B cell (primary cell): ENCODE data around the gene CAPN9. TPM values are rescaled to one million over a fixed set of nuclear protein-coding genes. Genes with fewer than 3 reads are reported as not detected.

ENCODE experiments used
- ATAC-seq: fragments of 200-7000 bp; cut with Tn5 transposase; one replicate; pipeline ENCODE4 v1.10.0; 2021; ENCODE audit warnings: low read depth, mild to moderate bottlenecking, moderate number of reproducible peaks, moderate library complexity
- CTCF ChIA-PET: fragments of 350-600 bp; sonication (Branson Sonifier 250); formaldehyde crosslinking; loops from one replicate; lab custom pipeline; 2021; ENCODE audit warnings: antibody characterized with exemption, inconsistent platforms; lab: Charles Lee
- POLR2A ChIA-PET: fragments of 350-600 bp; sonication (Branson Sonifier 250); formaldehyde crosslinking; loops from one replicate; lab custom pipeline; 2021; ENCODE audit warnings: antibody characterized with exemption; lab: Charles Lee
- DNase-seq: peaks from one replicate; pipeline ENCODE4 v3.0.0; 2013
- H2AFZ ChIP-seq: 2 replicates; pipeline ENCODE4 v1.6.1; 2012; ENCODE audit warnings: mild to moderate bottlenecking, low read depth, low read length; ENCODE audit not compliant: insufficient read depth, poor library complexity, severe bottlenecking
- H3K27ac ChIP-seq, 2 donors: 1 replicate in 1 of 2; 2 replicates in 1 of 2; pipeline ENCODE4 v1.5.1; 2012 to 2013; ENCODE audit warnings: low read length in 2 of 2, mild to moderate bottlenecking in 2 of 2, moderate library complexity in 1 of 2
- H3K27me3 ChIP-seq, 4 experiments: fragments of 200-600 bp in 1 of 4; sonication (generic) in 1 of 4; replicated peaks in 1 of 4; 1 replicate in 2 of 4; 2 replicates in 2 of 4; pipeline versions ENCODE4 v1.6.1 to v1.7.0; 2013 to 2016; ENCODE audit warnings: low read length in 3 of 4, mild to moderate bottlenecking in 2 of 4, mixed read lengths in 1 of 4, moderate library complexity in 1 of 4; ENCODE audit not compliant: insufficient read depth in 4 of 4, control insufficient read depth in 3 of 4; ENCODE audit errors: control extremely low read depth in 1 of 4
- H3K36me3 ChIP-seq, 2 experiments: replicated peaks in 1 of 2; 1 replicate in 1 of 2; 2 replicates in 1 of 2; pipeline versions ENCODE4 v1.6.1 to v1.7.1; 2013; ENCODE audit warnings: low read length in 1 of 2; ENCODE audit not compliant: insufficient read depth in 2 of 2, control insufficient read depth in 1 of 2; ENCODE audit errors: control extremely low read depth in 1 of 2, extremely low read depth in 1 of 2
- H3K4me1 ChIP-seq, 2 donors: fragments of 200-600 bp in 1 of 2; sonication (generic) in 1 of 2; 1 replicate in 1 of 2; 2 replicates in 1 of 2; pipeline versions ENCODE4 v1.5.1 to v1.6.1; 2013 to 2017; ENCODE audit warnings: low read length in 2 of 2; ENCODE audit not compliant: control insufficient read depth in 2 of 2, insufficient read depth in 2 of 2
- H3K4me2 ChIP-seq: replicated peaks from 2 replicates; pipeline ENCODE3; 2012; ENCODE audit warnings: mild to moderate bottlenecking, low read depth, low read length; ENCODE audit not compliant: poor library complexity, severe bottlenecking
- H3K4me3 ChIP-seq, 5 experiments: fragments of 200-600 bp in 1 of 5; sonication (generic) in 1 of 5; 1 replicate in 3 of 5; 2 replicates in 2 of 5; pipeline versions ENCODE4 v1.5.1 to v1.7.0; 2011 to 2016; ENCODE audit warnings: low read length in 4 of 5, mild to moderate bottlenecking in 4 of 5, low read depth in 2 of 5, control low read depth in 1 of 5, moderate library complexity in 1 of 5; ENCODE audit not compliant: insufficient read depth in 1 of 5; ENCODE audit errors: control extremely low read depth in 1 of 5, extremely low read depth in 1 of 5
- H3K79me2 ChIP-seq: fragments of 200-600 bp; sonication (generic); one replicate; pipeline ENCODE4 v1.6.0; 2016; ENCODE audit warnings: low read length; ENCODE audit not compliant: control insufficient read depth, insufficient read depth
- H3K9ac ChIP-seq: fragments of 200-600 bp; sonication (generic); 2 replicates; pipeline ENCODE4 v1.6.1; 2017; ENCODE audit warnings: mild to moderate bottlenecking, low read length, moderate library complexity
- H3K9me3 ChIP-seq, 3 donors: one replicate each; pipeline versions ENCODE4 v1.6.1 to v1.7.1; 2013; ENCODE audit warnings: low read length in 2 of 3; ENCODE audit not compliant: control insufficient read depth in 2 of 3, insufficient read depth in 1 of 3; ENCODE audit errors: control extremely low read depth in 1 of 3
- H4K20me1 ChIP-seq: 2 replicates; pipeline ENCODE4 v1.6.0; 2012; ENCODE audit warnings: mild to moderate bottlenecking, low read length; ENCODE audit not compliant: insufficient read depth, control insufficient read depth, poor library complexity, severe bottlenecking
- H3K27ac Mint-ChIP-seq: one replicate; pipeline ENCODE4 v1.8.0; 2021; ENCODE audit warnings: mixed read lengths
- H3K27me3 Mint-ChIP-seq: one replicate; pipeline ENCODE4 v1.8.0; 2021; ENCODE audit warnings: mixed read lengths
- H3K4me1 Mint-ChIP-seq: one replicate; pipeline ENCODE4 v1.8.0; 2021; ENCODE audit warnings: mixed read lengths
- H3K4me3 Mint-ChIP-seq: one replicate; pipeline ENCODE4 v1.8.0; 2021; ENCODE audit warnings: mixed read lengths
- H3K9me3 Mint-ChIP-seq: one replicate; pipeline ENCODE4 v1.8.0; 2022; ENCODE audit warnings: mixed read lengths; ENCODE audit not compliant: insufficient read depth
- EZH2 ChIP-seq: IDR thresholded peaks from 2 replicates; pipeline ENCODE4 v1.6.1; 2012; ENCODE audit warnings: borderline replicate concordance, low read depth, mild to moderate bottlenecking, moderate library complexity, low read length; ENCODE audit not compliant: insufficient read depth, poor library complexity, severe bottlenecking
- WGBS: methylation state at CpG from one replicate; pipeline ENCODE4 v1.1.5; 2013; ENCODE audit warnings: missing lambda C conversion rate; ENCODE audit not compliant: insufficient coverage; 5-methylcytosine and 5-hydroxymethylcytosine counted together
- intact Hi-C: fragments of 100-400 bp; cut with micrococcal nuclease; formaldehyde crosslinking; loops from one replicate; pipeline ENCODE4 v1.10.0; 2022
- polyA plus RNA-seq: library from polyadenylated mRNA; depleted of rRNA; stranded (reverse); fragments of >200 nt; gene quantifications from 2 replicates; pipeline ENCODE4 v1.2.3, GENCODE V29; 2012
- total RNA-seq, 2 donors: library from RNA; stranded (reverse); fragments of 120-200 nt in 1 of 2; gene quantifications; 1 replicate in 1 of 2; 2 replicates in 1 of 2; pipeline versions ENCODE4 v1.2.3 to v1.2.4, GENCODE V29; 2013 to 2022
- TF ChIP-seq, protein P1 (sequence below): fragments of 200-600 bp; IDR thresholded peaks from one replicate; pipeline ENCODE4 v1.8.0; 2022; ENCODE audit warnings: antibody characterized with exemption, mild to moderate bottlenecking

Gene CAPN9
- total and polyA plus RNA-seq, 2 donors (not counting 1 experiment from before 2014, with no cell fraction given), result not detected

DNA sequence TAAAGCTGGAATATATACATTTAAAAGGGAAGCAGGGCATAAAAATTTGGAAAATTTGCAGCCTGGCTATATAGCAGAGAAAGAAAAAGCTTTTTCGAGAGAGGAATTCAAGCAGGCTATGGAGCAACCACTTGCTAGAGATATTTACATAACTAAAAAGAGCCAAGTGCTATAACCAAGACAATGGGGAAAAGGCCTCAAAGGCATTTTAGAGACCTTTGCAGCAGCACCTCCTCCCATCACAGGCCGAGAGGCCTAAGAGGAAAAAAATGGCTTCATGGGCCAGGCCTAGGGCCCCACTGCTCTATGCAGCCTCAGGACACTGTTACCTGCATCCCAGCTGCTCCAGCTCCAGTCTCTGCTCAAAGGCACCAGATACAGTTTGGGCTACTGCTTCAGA is 37.0 kb downstream of the CAPN9 start:
- Histone ChIP-seq H3K9ac (no peak overlapping the region), H3K36me3 (no peaks in the 10 kb centered on the region), H3K4me2 (no peak overlapping the region), H3K27ac (no peak overlapping the region), H3K27me3 (peaks cover 0 to 4% (median 2%) of the 10 kb centered on the region in 4 experiments), H3K4me1 (no peaks in the 10 kb centered on the region), H3K9me3 (peaks cover 0 to 6% (median 0%) of the 10 kb centered on the region in 3 donors), H3K79me2 (no peaks in the 10 kb centered on the region), H4K20me1 (no peaks in the 10 kb centered on the region), H2AFZ (no peak overlapping the region), H3K4me3 (no peak overlapping the region)
- Mint-ChIP-seq H3K4me3 (no peak overlapping the region), H3K4me1 (no peaks in the 10 kb centered on the region), H3K27me3 (peaks cover 19% of the 10 kb centered on the region), H3K9me3 (no peaks in the 10 kb centered on the region), H3K27ac (no peak overlapping the region)
- CTCF ChIA-PET, result no interaction called here
- intact Hi-C loops, result no loop called here
- no peak for ATAC-seq
- POLR2A ChIA-PET, result no interaction called here
- 80% methylated on average over 1 of the region's 2 CpGs for WGBS
- no peak for DNase-seq
- no peak for TF ChIP-seq EZH2
- TF ChIP-seq, protein P1, sequence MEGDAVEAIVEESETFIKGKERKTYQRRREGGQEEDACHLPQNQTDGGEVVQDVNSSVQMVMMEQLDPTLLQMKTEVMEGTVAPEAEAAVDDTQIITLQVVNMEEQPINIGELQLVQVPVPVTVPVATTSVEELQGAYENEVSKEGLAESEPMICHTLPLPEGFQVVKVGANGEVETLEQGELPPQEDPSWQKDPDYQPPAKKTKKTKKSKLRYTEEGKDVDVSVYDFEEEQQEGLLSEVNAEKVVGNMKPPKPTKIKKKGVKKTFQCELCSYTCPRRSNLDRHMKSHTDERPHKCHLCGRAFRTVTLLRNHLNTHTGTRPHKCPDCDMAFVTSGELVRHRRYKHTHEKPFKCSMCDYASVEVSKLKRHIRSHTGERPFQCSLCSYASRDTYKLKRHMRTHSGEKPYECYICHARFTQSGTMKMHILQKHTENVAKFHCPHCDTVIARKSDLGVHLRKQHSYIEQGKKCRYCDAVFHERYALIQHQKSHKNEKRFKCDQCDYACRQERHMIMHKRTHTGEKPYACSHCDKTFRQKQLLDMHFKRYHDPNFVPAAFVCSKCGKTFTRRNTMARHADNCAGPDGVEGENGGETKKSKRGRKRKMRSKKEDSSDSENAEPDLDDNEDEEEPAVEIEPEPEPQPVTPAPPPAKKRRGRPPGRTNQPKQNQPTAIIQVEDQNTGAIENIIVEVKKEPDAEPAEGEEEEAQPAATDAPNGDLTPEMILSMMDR, result no peak

DNA sequence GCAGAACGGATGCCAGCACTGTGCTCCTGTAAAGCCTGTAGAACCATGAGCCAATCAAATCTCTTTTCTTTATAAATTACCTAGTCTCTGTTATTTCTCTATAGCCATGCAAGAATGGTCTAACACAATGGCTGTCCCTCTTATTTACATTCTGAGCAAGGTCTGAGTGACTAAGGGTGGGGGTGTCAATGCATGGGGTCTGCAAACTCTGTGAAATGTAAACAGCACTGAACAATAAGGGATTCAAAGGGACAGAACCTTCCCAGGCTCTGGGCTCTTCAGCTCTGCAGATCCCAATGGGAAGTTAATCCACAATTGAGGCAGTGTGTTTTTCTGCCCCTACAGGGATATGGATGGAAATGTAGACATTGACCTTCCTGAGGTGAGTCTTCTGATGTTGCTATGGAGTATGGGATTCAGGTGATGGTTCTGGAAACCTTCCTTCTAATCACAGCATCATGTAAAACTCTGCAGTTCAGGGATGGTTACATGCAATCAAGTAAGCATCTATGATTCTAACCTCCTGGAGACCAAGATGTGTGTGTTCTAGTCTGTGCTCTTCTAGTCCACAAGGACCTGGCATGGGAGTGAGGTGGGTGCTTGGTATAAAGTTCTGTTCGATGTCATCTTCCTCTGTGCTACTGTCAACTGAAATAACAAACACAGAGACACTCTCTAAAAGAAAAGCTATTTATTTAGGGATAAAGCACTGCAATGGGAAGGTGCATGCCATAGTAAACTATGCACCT is 38.6 kb downstream of the CAPN9 start:
- no peaks in the 10 kb centered on the region for H3K79me2 ChIP-seq
- POLR2A ChIA-PET, result no interaction called here
- no peaks in the 10 kb centered on the region for H3K36me3 ChIP-seq
- no peak overlapping the region for H3K27ac ChIP-seq
- H3K4me3 ChIP-seq, result no peak overlapping the region
- no peak overlapping the region for H2AFZ ChIP-seq
- H3K27me3 ChIP-seq, result peaks cover 0 to 4% (median 2%) of the 10 kb centered on the region in 4 experiments
- no peak overlapping the region for H3K4me2 ChIP-seq
- Mint-ChIP-seq H3K27me3 (peaks cover 17% of the 10 kb centered on the region), H3K27ac (no peak overlapping the region), H3K4me3 (no peak overlapping the region), H3K4me1 (no peaks in the 10 kb centered on the region), H3K9me3 (no peaks in the 10 kb centered on the region)
- CTCF ChIA-PET, result no interaction called here
- WGBS, result 60% methylated on average over 1 of the region's 2 CpGs
- no peak for TF ChIP-seq EZH2
- TF ChIP-seq, protein P1, result no peak
- no peak for ATAC-seq
- DNase-seq, result no peak
- intact Hi-C loops, result no loop called here
- H3K9me3 ChIP-seq, result peaks cover 0 to 6% (median 0%) of the 10 kb centered on the region in 3 donors
- no peaks in the 10 kb centered on the region for H4K20me1 ChIP-seq
- no peaks in the 10 kb centered on the region for H3K4me1 ChIP-seq
- H3K9ac ChIP-seq, result no peak overlapping the region
